Duodenal mucosa (tissue), 2 donors: ENCODE measurements around the gene DYNLRB2.

Experiments used
- H3K27ac ChIP-seq: one replicate; pipeline ENCODE4 v1.7.0; 2013; ENCODE audit warnings: low read depth, low read length
- H3K27me3 ChIP-seq, 2 donors: one replicate each; pipeline ENCODE4 v1.7.0; 2013; ENCODE audit warnings: low read length in 2 of 2, control low read depth in 1 of 2; ENCODE audit not compliant: insufficient read depth in 2 of 2, control insufficient read depth in 1 of 2
- H3K36me3 ChIP-seq, 2 donors: one replicate each; pipeline ENCODE4 v1.7.0; 2013; ENCODE audit warnings: low read length in 2 of 2, control low read depth in 1 of 2; ENCODE audit not compliant: insufficient read depth in 2 of 2, control insufficient read depth in 1 of 2
- H3K4me1 ChIP-seq, 2 donors: one replicate each; pipeline ENCODE4 v1.7.0; 2013; ENCODE audit warnings: low read length in 2 of 2, control low read depth in 1 of 2; ENCODE audit not compliant: insufficient read depth in 2 of 2, control insufficient read depth in 1 of 2
- H3K4me3 ChIP-seq, 2 donors: one replicate each; pipeline ENCODE4 v1.7.0; 2013; ENCODE audit warnings: low read length in 2 of 2, low read depth in 1 of 2
- H3K9ac ChIP-seq, 2 donors: one replicate each; pipeline ENCODE4 v1.7.0; 2013; ENCODE audit warnings: low read length in 2 of 2, low read depth in 1 of 2
- H3K9me3 ChIP-seq, 2 donors: one replicate each; pipeline ENCODE4 v1.7.0; 2013; ENCODE audit warnings: low read length in 2 of 2, control low read depth in 1 of 2; ENCODE audit not compliant: control insufficient read depth in 1 of 2

DYNLRB2 gene

GRCh38 chr16:80592273-80592672 lies 51.5 kb downstream of the DYNLRB2 start:
- Histone ChIP-seq H3K4me3 (no peak overlapping the region), H3K9ac (no peak overlapping the region), H3K27me3 (no peaks in the 10 kb centered on the region), H3K9me3 (no peaks in the 10 kb centered on the region), H3K36me3 (no peaks in the 10 kb centered on the region), H3K4me1 (peaks cover 0 to 6% of the 10 kb centered on the region in 2 donors), H3K27ac (no peak overlapping the region)

DNA sequence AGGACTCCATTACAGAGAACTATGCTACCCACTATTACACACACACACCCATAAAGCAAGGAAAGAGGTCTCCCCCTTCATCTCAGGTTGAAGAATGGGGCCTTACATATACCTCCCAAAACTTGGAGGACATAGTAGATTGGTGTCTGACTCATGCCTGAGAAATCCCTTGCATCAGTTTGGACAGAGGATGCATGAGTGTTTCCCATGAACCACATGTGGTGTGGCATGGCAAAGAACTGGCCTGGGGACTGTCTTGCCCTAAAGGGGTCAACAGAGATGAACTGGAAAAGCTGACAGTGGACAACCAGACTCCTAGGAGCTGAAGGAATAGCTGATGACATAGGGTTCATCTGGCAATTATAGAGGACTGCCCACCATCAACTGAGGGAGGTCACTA lies 54.0 kb downstream of the DYNLRB2 start:
- Histone ChIP-seq H3K4me3 (no peak overlapping the region), H3K27ac (no peak overlapping the region)

DNA sequence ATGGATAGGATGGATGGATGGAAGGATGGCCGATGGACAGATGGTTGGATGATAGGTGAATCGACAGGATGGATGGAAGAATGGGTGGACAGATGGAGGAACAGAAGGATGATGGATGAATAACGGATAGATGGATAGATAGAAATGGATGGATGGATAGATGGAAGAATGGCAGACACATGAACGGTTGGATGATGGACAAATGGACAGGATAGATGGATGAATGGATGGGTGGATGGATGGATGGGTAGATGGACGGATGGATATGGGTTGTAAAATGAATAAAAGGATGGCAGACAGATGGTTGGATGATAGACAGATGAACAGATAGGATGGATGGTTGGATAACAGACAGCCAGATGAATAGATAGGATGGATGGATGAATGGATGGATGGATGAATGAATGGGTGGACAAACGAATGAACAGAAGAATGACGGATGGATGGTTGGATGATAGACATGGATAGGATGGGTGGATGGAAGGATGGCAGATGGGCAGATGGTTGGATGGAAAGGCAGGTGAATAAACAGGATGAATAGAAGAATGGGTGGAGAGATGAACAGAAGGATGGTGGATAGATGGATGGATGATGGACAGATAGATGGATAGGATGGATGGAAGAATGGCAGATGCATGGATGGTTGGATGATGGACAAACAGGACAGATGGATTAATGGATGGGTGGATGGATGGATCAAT lies 55.9 kb downstream of the DYNLRB2 start:
- no peaks in the 10 kb centered on the region for H3K9me3 ChIP-seq
- H3K36me3 ChIP-seq: no peaks in the 10 kb centered on the region
- no peak overlapping the region for H3K9ac ChIP-seq
- no peak overlapping the region for H3K4me3 ChIP-seq
- no peaks in the 10 kb centered on the region for H3K27me3 ChIP-seq
- H3K4me1 ChIP-seq: no peaks in the 10 kb centered on the region
- H3K27ac ChIP-seq: no peak overlapping the region

More for the DNA sequence above, 54.0 kb downstream of the DYNLRB2 start:
- Histone ChIP-seq H3K36me3 (no peaks in the 10 kb centered on the region), H3K9ac (no peak overlapping the region), H3K4me1 (peaks cover 0 to 6% of the 10 kb centered on the region in 2 donors), H3K27me3 (no peaks in the 10 kb centered on the region), H3K9me3 (no peaks in the 10 kb centered on the region)

- Histone ChIP-seq H3K36me3 (peaks cover 0 to 7% of the 10 kb centered on the region in 2 donors), H3K27ac (no peak overlapping the region), H3K27me3 (no peaks in the 10 kb centered on the region), H3K4me3 (no peak overlapping the region), H3K9ac (no peak overlapping the region), H3K4me1 (peaks cover 6 to 7% of the 10 kb centered on the region in 2 donors), H3K9me3 (no peaks in the 10 kb centered on the region)
Measured at GRCh38 chr16:80599466-80599865, 58.7 kb downstream of the DYNLRB2 start.
